KMS-11 (cell line): ENCODE data around the gene PGAP6.

Experiments used
- H2AFZ ChIP-seq: fragments of 200-600 bp; sonication (generic); 2 replicates; pipeline ENCODE4 v1.6.1; 2016; ENCODE audit warnings: antibody characterized with exemption, mixed run types, low read depth
- H3K27ac ChIP-seq: fragments of 200-600 bp; sonication (generic); 2 replicates; pipeline ENCODE4 v1.6.1; 2016; ENCODE audit warnings: mild to moderate bottlenecking, mixed run types
- H3K27me3 ChIP-seq: fragments of 200-600 bp; sonication (generic); 2 replicates; pipeline ENCODE4 v1.6.1; 2017; ENCODE audit warnings: mild to moderate bottlenecking, low read depth, mixed run types, moderate library complexity; ENCODE audit not compliant: insufficient read depth
- H3K36me3 ChIP-seq: fragments of 200-600 bp; sonication (generic); 2 replicates; pipeline ENCODE4 v1.6.1; 2017; ENCODE audit warnings: mild to moderate bottlenecking, mixed run types; ENCODE audit not compliant: insufficient read depth
- H3K4me1 ChIP-seq: fragments of 200-600 bp; sonication (generic); 2 replicates; pipeline ENCODE4 v1.6.1; 2016; ENCODE audit warnings: mild to moderate bottlenecking, low read depth, mixed run types; ENCODE audit not compliant: poor library complexity, severe bottlenecking
- H3K4me2 ChIP-seq: fragments of 200-600 bp; sonication (generic); 2 replicates; pipeline ENCODE4 v1.7.0; 2016; ENCODE audit warnings: mild to moderate bottlenecking, mixed run types
- H3K4me3 ChIP-seq: fragments of 200-600 bp; sonication (generic); IDR thresholded peaks from 2 replicates; pipeline ENCODE4 v1.6.1; 2017; ENCODE audit warnings: low read depth, low read length, mixed read lengths; ENCODE audit not compliant: insufficient read depth
- H3K79me2 ChIP-seq: fragments of 200-600 bp; sonication (generic); 2 replicates; pipeline ENCODE4 v1.6.1; 2016; ENCODE audit warnings: low read depth, mixed run types; ENCODE audit not compliant: insufficient read depth
- H3K9ac ChIP-seq: fragments of 200-600 bp; sonication (generic); 2 replicates; pipeline ENCODE4 v1.6.1; 2016; ENCODE audit warnings: mild to moderate bottlenecking, mixed run types
- H4K20me1 ChIP-seq: fragments of 200-600 bp; sonication (generic); 2 replicates; pipeline ENCODE4 v1.6.1; 2016; ENCODE audit warnings: mild to moderate bottlenecking, mixed run types; ENCODE audit not compliant: insufficient read depth
- TF ChIP-seq, protein P1 (sequence below): fragments of 200-600 bp; sonication (generic); conservative IDR thresholded peaks from 2 replicates; pipeline ENCODE4 v1.6.1; 2017; ENCODE audit warnings: low read depth, mild to moderate bottlenecking, antibody characterized with exemption, low read length, moderate library complexity, mixed read lengths

The PGAP6 gene

DNA sequence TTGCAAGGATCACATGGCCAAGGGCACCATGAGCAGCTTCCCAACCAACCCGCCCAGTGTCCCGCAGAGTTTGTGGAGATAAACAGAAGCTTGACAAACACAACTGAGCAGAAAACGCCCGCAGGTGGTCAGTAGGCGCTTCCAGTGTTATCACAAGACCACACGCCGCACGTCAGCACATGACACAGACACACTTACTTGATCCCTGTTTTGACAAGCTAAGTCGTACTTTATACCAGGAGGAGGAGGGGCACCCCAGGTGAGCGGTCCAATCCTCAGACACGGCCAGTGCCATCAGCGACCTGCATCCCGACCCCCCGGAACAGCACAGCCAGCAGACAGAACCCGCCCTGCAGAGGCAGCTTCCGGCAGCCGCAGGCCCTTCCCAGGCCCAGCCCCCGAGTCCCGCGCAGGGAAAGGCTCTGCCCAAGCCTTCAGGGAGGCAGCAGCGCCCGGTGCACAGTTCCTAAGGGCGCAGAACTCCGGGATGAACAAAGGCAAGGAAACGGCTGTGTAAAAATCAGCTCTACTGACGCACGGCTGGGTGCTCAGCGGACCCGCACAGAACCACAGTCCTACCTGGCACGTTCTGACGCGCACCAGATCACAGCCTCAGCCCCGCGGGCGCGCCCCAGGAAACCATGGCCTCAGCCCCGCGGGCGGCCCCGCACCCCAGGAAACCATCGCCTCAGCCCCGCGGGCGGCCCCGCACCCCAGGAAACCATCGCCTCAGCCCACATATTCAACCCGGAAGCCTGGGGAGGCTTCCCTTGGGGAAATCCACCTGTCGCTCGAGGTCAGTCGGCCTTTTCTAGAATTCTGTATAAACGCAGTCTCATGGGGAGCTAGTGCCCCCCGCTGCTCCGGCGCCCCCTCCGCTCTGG is 57.1 kb downstream of the PGAP6 start:
- Histone ChIP-seq H2AFZ (no peak overlapping the region), H3K36me3 (no peaks in the 10 kb centered on the region)

DNA sequence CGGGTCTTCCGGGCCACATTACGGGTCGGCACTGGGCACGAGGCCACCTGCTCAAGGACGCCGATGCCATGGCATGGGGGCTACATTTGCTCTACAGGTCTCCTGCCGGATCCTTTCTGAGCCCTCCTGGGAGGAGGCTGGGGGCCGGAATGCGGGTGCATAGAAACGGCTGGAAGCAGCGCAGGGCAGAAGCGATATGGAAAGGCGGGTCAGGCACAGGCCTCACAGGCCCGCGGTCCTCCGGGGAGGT is 57.7 kb downstream of the PGAP6 start:
- no peak overlapping the region for H3K4me2 ChIP-seq
- no peak overlapping the region for H2AFZ ChIP-seq
- H3K36me3 ChIP-seq, result no peaks in the 10 kb centered on the region
- no peak overlapping the region for H3K4me3 ChIP-seq
- TF ChIP-seq, protein P1, sequence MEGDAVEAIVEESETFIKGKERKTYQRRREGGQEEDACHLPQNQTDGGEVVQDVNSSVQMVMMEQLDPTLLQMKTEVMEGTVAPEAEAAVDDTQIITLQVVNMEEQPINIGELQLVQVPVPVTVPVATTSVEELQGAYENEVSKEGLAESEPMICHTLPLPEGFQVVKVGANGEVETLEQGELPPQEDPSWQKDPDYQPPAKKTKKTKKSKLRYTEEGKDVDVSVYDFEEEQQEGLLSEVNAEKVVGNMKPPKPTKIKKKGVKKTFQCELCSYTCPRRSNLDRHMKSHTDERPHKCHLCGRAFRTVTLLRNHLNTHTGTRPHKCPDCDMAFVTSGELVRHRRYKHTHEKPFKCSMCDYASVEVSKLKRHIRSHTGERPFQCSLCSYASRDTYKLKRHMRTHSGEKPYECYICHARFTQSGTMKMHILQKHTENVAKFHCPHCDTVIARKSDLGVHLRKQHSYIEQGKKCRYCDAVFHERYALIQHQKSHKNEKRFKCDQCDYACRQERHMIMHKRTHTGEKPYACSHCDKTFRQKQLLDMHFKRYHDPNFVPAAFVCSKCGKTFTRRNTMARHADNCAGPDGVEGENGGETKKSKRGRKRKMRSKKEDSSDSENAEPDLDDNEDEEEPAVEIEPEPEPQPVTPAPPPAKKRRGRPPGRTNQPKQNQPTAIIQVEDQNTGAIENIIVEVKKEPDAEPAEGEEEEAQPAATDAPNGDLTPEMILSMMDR, result no peak
- H4K20me1 ChIP-seq, result no peaks in the 10 kb centered on the region
- H3K4me1 ChIP-seq, result no peaks in the 10 kb centered on the region
- H3K27me3 ChIP-seq, result no peaks in the 10 kb centered on the region
- H3K9ac ChIP-seq, result no peak overlapping the region
- no peak overlapping the region for H3K27ac ChIP-seq
- peaks cover 19% of the 10 kb centered on the region; the same call in 1 of the 2 replicates for H3K79me2 ChIP-seq

More for the DNA sequence above, 57.1 kb downstream of the PGAP6 start:
- no peaks in the 10 kb centered on the region for H3K27me3 ChIP-seq
- no peaks in the 10 kb centered on the region for H3K4me1 ChIP-seq
- no peak overlapping the region for H3K27ac ChIP-seq
- no peak overlapping the region for H3K4me3 ChIP-seq
- H3K9ac ChIP-seq, result no peak overlapping the region
- no peaks in the 10 kb centered on the region for H4K20me1 ChIP-seq
- TF ChIP-seq, protein P1, result no peak
- no peak overlapping the region for H3K4me2 ChIP-seq
- H3K79me2 ChIP-seq, result peaks cover 19% of the 10 kb centered on the region; the same call in 1 of the 2 replicates

DNA sequence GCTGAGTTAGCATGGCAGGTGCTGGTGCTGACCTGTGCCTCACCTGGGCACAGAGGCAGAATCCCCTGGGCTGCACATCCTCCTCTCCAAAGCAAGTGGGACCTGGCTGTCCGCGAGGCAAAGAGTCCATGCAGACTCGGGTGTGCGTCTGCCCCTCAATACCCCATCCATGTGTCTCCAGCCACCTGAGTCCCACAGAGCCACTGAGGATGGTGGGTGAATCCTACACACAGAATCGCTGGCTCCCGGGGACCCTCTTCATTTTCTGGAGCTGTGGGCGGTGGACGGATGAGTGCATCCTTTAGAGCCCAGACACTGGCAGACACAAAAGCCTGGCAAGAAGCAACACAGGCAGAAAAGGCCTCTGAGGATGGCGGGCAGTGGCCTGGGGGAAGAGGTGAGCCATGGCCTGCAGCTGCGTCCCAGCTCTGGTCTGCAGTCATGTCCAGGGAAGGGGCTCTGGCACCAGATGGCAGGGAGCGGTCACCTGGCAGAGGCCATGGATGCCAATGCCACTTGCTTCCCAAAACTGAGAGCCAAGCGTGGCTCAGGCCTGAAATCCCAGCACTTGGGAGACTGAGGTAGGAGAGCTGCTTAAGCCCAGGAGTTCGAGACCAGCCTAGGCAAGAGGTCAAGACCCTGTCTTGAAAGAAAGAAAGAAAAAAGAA is 59.2 kb downstream of the PGAP6 start:
- Histone ChIP-seq H4K20me1 (no peaks in the 10 kb centered on the region), H3K36me3 (no peaks in the 10 kb centered on the region), H3K4me1 (no peaks in the 10 kb centered on the region)

DNA sequence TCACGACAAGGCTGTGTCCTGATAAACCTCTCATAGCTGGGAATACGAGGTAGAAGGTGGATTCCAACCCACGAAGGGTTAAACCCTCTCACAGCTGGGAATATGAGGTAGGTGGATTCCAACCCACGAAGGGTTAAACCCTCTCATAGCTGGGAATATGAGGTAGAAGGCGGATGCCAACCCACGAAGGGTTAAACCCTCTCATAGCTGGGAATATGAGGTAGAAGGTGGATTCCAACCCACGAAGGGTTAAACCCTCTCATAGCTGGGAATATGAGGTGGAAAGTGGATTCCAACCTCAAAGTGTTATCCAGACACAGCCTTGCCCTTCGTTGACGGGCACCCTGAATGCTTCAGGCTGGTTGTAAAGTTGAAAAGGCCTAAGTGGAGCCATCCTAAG is 60.2 kb downstream of the PGAP6 start:
- Histone ChIP-seq H3K36me3 (no peaks in the 10 kb centered on the region), H3K4me2 (no peak overlapping the region), H3K4me3 (no peak overlapping the region), H3K27ac (no peak overlapping the region), H2AFZ (no peak overlapping the region), H3K4me1 (no peaks in the 10 kb centered on the region), H3K79me2 (peaks cover 21% of the 10 kb centered on the region; the same call in 1 of the 2 replicates), H3K9ac (no peak overlapping the region), H4K20me1 (no peaks in the 10 kb centered on the region), H3K27me3 (no peaks in the 10 kb centered on the region)
- TF ChIP-seq, protein P1, result no peak

More for the DNA sequence above, 59.2 kb downstream of the PGAP6 start:
- Histone ChIP-seq H3K27me3 (no peaks in the 10 kb centered on the region), H3K79me2 (peaks cover 21% of the 10 kb centered on the region; the same call in 1 of the 2 replicates), H2AFZ (no peak overlapping the region), H3K4me2 (no peak overlapping the region), H3K9ac (no peak overlapping the region), H3K27ac (no peak overlapping the region), H3K4me3 (no peak overlapping the region)
- TF ChIP-seq, protein P1, result no peak
